ENCODE measurements around the gene UTP3. TPM values are rescaled to one million over a fixed set of nuclear protein-coding genes. Genes with fewer than 3 reads are reported as not detected.

Gene UTP3
- total RNA-seq, 1 experiment from 2014 or later = 33.7 TPM

DNA sequence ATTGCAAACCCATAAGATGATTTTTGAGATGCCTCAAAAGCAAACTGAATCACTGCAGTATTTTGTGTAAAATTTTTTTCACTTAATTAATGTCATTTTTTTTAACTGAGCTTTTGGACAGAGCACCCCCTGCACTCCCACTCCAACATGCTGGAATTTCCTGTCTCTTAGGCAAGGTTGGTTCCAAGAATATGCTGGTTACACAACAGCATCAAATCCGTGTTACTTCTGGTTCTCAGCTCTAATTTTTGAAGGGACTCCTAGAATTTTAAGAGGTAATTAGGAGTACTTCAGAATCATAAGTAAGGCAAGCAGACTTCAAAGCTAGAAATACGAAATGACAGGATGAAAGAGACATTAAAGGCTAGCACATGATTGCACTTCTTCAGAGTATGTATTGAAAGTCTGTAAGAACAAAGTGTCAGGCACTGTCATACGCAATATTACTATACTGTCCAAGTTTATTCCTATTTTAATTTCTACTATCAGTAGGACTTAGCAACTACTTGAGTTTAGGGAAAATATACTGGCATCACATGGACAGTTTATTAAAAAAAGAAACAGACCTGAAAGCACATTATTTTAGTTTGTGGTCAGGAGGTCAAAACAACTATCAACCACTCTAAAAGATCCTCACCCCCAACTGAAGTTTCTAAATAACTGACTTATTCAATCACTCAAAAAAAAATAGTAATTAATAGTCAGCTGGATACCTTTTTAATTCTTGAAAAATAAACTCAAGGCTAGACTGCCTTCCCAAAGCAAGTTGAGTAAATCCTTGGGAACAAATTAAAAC, 20.4 kb upstream of the UTP3 start:
- RAD21 ChIA-PET (ENCODE audit: low non-redundant PET in 1 of 2, low total read pairs in 2 of 2, uncharacterized antibody in 2 of 2, unreplicated experiment in 2 of 2) = interaction anchor here in 1 of 2 experiments (0.6 kb wide), 1 partner anchor 68 kb away, joined by 3 read pairs; no protein-coding TSS in a partner anchor

More for the DNA sequence above, 20.4 kb upstream of the UTP3 start:
- Histone ChIP-seq H3K27me3 (ENCODE audit: insufficient read depth, low read length) (no peaks in the 10 kb centered on the region), H3K36me3 (ENCODE audit: control insufficient read depth in 1 of 2, insufficient read depth in 2 of 2, low read length in 2 of 2) (no peaks in the 10 kb centered on the region), H3K4me2 (ENCODE audit: low read length) (no peak overlapping the region), H3K27ac (ENCODE audit: low read depth, low read length) (no peak overlapping the region), H3K9me2 (ENCODE audit: insufficient read depth) (no peaks in the 10 kb centered on the region), H3K9me3 (ENCODE audit: control insufficient read depth in 1 of 2, insufficient read depth in 1 of 2, low read depth in 1 of 2, low read length in 2 of 2) (no peaks in the 10 kb centered on the region), H3K4me1 (ENCODE audit: control insufficient read depth in 1 of 2, insufficient read depth in 2 of 2, low read length in 2 of 2) (no peaks in the 10 kb centered on the region), H4K20me1 (ENCODE audit: insufficient read depth) (no peaks in the 10 kb centered on the region), H3K9ac (ENCODE audit: low read length) (no peak overlapping the region), H3K4me3 (replicated peaks in 1 of 2; ENCODE audit: low read depth in 1 of 2, low read length in 2 of 2) (no peak overlapping the region), H2AFZ (ENCODE audit: low read depth, low read length, poor library complexity, severe bottlenecking) (no peak overlapping the region), H3K79me2 (ENCODE audit: insufficient read depth, low read length) (no peaks in the 10 kb centered on the region)
- ATAC-seq (no peak), DNase-seq (ENCODE audit: low read depth, low spot score) (no peak)
- POLR2A ChIA-PET = no interaction called here
- CTCF ChIA-PET = no interaction called here
- TF ChIP-seq JUND (IDR thresholded peaks at IDR 0.05) = no peak
- no peak for TF ChIP-seq REST (IDR thresholded peaks at IDR 0.05; ENCODE audit: low read depth)
- TF ChIP-seq EZH2 (IDR thresholded peaks at IDR 0.05) = no peak
- no peak for TF ChIP-seq SIN3A (IDR thresholded peaks at IDR 0.05; ENCODE audit: low read depth)
- TF ChIP-seq SP1 (IDR thresholded peaks at IDR 0.05; ENCODE audit: low read depth) = no peak
- TF ChIP-seq, protein P1, sequence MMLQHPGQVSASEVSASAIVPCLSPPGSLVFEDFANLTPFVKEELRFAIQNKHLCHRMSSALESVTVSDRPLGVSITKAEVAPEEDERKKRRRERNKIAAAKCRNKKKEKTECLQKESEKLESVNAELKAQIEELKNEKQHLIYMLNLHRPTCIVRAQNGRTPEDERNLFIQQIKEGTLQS (IDR thresholded peaks at IDR 0.05) = no peak
- TF ChIP-seq EZH2phosphoT487 (IDR thresholded peaks at IDR 0.05; ENCODE audit: borderline replicate concordance) = no peak
- TF ChIP-seq, protein P2, sequence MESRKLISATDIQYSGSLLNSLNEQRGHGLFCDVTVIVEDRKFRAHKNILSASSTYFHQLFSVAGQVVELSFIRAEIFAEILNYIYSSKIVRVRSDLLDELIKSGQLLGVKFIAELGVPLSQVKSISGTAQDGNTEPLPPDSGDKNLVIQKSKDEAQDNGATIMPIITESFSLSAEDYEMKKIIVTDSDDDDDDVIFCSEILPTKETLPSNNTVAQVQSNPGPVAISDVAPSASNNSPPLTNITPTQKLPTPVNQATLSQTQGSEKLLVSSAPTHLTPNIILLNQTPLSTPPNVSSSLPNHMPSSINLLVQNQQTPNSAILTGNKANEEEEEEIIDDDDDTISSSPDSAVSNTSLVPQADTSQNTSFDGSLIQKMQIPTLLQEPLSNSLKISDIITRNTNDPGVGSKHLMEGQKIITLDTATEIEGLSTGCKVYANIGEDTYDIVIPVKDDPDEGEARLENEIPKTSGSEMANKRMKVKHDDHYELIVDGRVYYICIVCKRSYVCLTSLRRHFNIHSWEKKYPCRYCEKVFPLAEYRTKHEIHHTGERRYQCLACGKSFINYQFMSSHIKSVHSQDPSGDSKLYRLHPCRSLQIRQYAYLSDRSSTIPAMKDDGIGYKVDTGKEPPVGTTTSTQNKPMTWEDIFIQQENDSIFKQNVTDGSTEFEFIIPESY (IDR thresholded peaks at IDR 0.05; ENCODE audit: extremely low read depth, insufficient replicate concordance, low read length) = no peak
- no peak for TF ChIP-seq EGR1 (IDR thresholded peaks at IDR 0.05; ENCODE audit: low read depth)
- no peak for TF ChIP-seq TCF7L2 (IDR thresholded peaks at IDR 0.05; ENCODE audit: borderline replicate concordance, extremely low read depth, insufficient read depth, insufficient read length)
- no TSS peak for BruUV-seq (replicated peaks)
- intact Hi-C loops (cut with micrococcal nuclease) = no loop called here

Data from HCT116 (cell line).